Measurements from ENCODE around the gene SMAD7. TPM values are rescaled to one million over a fixed set of nuclear protein-coding genes. Genes with fewer than 3 reads are reported as not detected.
"Not testable (repeated sequence)": the region's sequence is repeated elsewhere in the genome, so short reads cannot be mapped to it uniquely, and the experiment has no call there.

Gene SMAD7
- polyA plus RNA-seq, 1 donor from 2014 or later, result 0.48 TPM

DNA sequence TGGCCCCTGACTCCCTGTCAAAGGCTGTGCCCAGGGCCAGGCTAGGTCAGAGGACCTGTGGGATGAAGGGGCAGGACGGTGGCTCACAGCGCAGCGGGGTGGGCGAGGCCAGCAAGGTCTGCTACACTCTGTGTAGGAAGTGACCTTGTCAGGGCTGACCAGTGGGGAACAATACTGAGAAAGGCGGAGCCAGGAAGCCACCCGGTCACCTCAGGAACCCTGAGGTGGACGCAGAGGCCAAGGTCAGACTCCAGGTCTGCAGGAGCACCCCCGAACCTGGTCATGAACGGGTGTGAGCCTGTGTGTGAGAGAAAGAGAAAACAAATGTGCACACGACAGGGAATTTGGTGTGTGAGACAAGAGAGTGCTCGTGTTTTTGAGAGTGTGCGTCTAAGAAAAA lies 72.3 kb downstream of the SMAD7 start:
- H3K4me1 Mint-ChIP-seq, result peaks cover 0 to 4% (median 0%) of the 10 kb centered on the region in 3 donors
- no peaks in the 10 kb centered on the region for H3K9me3 Mint-ChIP-seq
- peaks cover 3% of the 10 kb centered on the region for H3K27me3 Mint-ChIP-seq
- H3K36me3 Mint-ChIP-seq, result no peaks in the 10 kb centered on the region
- no peak overlapping the region for H3K4me3 Mint-ChIP-seq
- no peak overlapping the region for H3K27ac Mint-ChIP-seq

GRCh38 chr18:48877941-48878340 lies 72.8 kb downstream of the SMAD7 start:
- Mint-ChIP-seq H3K9me3 (no peaks in the 10 kb centered on the region), H3K4me1 (peaks cover 0 to 4% (median 0%) of the 10 kb centered on the region in 3 donors), H3K27ac (no peak overlapping the region), H3K36me3 (no peaks in the 10 kb centered on the region), H3K27me3 (peaks cover 3% of the 10 kb centered on the region), H3K4me3 (no peak overlapping the region)

GRCh38 chr18:48876590-48876989 lies 74.2 kb downstream of the SMAD7 start:
- H3K9me3 Mint-ChIP-seq, result no peaks in the 10 kb centered on the region
- peak overlapping the region in 1 of 3 donors; percentile 18 for H3K27ac Mint-ChIP-seq
- peaks cover 0 to 4% (median 0%) of the 10 kb centered on the region in 3 donors for H3K4me1 Mint-ChIP-seq
- H3K4me3 Mint-ChIP-seq, result no peak overlapping the region
- H3K27me3 Mint-ChIP-seq, result peaks cover 3% of the 10 kb centered on the region
- H3K36me3 Mint-ChIP-seq, result no peaks in the 10 kb centered on the region

DNA sequence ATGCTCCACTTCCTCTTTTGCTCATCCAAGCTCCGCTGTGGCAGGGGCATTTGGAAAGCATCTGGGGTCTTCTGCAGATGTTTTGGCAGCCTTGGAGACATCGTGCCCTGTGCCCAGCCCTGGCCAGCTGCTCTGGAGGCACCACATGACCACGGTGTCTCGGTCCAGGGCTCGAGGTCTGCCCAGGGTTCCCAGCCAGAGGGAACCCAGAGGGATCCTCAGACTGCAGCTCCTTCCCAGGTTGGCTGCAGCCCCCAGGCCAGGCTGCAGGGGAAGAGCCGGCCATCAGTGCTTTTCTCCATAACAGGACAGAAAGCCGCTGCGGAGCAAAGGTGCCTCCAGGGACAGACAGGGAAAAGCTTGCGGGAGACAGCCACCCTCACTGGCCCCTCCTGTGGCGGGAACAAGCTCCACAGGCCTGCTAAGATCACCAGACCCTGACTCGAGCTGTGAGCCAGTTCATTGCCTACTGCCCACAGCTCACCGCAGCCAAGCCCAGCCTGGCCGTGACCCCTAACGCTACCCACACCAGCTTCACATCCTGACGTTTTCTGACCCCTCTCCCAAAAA lies 74.7 kb downstream of the SMAD7 start:
- Mint-ChIP-seq H3K36me3 (no peaks in the 10 kb centered on the region), H3K9me3 (no peaks in the 10 kb centered on the region), H3K27ac (no peak overlapping the region), H3K4me3 (no peak overlapping the region), H3K27me3 (peaks cover 3% of the 10 kb centered on the region), H3K4me1 (peaks cover 0 to 4% (median 0%) of the 10 kb centered on the region in 3 donors)

DNA sequence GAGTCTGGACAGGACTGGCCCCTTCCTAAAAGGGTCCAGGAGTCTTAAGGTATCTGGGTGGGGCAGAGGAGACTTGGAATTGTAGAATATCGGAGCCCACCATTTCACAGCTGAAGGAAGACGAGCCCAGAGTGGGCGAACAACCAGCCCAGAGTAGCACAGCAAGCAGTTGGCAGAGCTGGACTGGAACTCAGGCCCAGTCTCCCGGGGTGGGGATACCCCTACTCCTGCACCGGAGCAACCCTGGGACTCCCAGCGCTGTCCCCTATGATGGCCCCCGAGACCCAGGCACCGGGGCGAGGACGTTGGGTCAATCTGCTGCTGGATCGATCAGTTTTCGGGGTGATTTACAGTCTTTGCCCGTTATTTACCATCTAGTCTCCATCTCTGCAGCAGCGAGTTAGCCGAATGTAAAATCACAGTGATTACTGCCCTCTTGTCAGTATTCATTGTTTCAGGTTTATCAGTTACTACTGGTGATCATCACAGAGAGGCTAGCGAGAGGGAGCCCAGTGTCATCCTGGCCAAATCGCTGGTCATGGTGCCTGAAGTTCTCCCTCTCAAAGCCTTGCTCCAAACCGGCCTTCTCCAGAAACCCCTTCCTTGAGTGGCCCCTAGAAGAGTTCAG lies 75.3 kb downstream of the SMAD7 start:
- H3K27ac Mint-ChIP-seq, result peak overlapping the region in 1 of 3 donors; percentile 41
- no peaks in the 10 kb centered on the region for H3K36me3 Mint-ChIP-seq
- H3K4me3 Mint-ChIP-seq, result no peak overlapping the region
- peaks cover 3% of the 10 kb centered on the region for H3K27me3 Mint-ChIP-seq
- H3K4me1 Mint-ChIP-seq, result peaks cover 0 to 4% (median 0%) of the 10 kb centered on the region in 3 donors
- H3K9me3 Mint-ChIP-seq, result no peaks in the 10 kb centered on the region

DNA sequence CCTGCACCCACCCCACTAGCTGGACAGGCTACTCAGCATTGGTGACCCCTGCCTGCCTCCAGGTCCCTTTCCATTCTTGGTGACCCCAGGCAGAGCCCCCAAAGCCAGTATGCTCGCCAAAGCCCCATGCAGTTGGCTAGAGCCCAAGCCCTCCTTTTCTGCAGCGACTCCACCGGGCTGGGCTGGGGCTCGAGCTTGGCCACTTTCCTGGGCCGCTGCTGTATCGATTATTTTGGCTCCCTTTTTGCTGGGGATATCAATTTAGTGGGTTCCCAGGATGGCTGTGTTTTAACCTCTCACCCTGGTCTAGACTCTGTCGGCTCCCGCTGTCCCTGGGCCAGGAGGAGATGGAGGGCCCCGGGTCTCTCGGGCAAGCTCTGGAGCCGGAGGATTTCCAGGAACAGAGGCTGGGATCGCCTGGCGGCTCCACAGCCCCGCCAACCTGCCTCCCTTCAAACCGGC lies 76.0 kb downstream of the SMAD7 start:
- H3K27me3 Mint-ChIP-seq, result peaks cover under 1% of the 10 kb centered on the region
- H3K4me1 Mint-ChIP-seq, result peaks cover 0 to 4% (median 0%) of the 10 kb centered on the region in 3 donors
- H3K9me3 Mint-ChIP-seq, result no peaks in the 10 kb centered on the region
- H3K4me3 Mint-ChIP-seq, result no peak overlapping the region
- H3K27ac Mint-ChIP-seq, result peak overlapping the region in 1 of 3 donors; percentile 41
- H3K36me3 Mint-ChIP-seq, result no peaks in the 10 kb centered on the region

GRCh38 chr18:48874233-48874632 lies 76.5 kb downstream of the SMAD7 start:
- H3K36me3 Mint-ChIP-seq, result no peaks in the 10 kb centered on the region
- no peak overlapping the region for H3K4me3 Mint-ChIP-seq
- no peaks in the 10 kb centered on the region for H3K9me3 Mint-ChIP-seq
- no peaks in the 10 kb centered on the region for H3K27me3 Mint-ChIP-seq
- no peak overlapping the region for H3K27ac Mint-ChIP-seq
- H3K4me1 Mint-ChIP-seq, result peaks cover under 1 to 4% (median 3%) of the 10 kb centered on the region in 3 donors

DNA sequence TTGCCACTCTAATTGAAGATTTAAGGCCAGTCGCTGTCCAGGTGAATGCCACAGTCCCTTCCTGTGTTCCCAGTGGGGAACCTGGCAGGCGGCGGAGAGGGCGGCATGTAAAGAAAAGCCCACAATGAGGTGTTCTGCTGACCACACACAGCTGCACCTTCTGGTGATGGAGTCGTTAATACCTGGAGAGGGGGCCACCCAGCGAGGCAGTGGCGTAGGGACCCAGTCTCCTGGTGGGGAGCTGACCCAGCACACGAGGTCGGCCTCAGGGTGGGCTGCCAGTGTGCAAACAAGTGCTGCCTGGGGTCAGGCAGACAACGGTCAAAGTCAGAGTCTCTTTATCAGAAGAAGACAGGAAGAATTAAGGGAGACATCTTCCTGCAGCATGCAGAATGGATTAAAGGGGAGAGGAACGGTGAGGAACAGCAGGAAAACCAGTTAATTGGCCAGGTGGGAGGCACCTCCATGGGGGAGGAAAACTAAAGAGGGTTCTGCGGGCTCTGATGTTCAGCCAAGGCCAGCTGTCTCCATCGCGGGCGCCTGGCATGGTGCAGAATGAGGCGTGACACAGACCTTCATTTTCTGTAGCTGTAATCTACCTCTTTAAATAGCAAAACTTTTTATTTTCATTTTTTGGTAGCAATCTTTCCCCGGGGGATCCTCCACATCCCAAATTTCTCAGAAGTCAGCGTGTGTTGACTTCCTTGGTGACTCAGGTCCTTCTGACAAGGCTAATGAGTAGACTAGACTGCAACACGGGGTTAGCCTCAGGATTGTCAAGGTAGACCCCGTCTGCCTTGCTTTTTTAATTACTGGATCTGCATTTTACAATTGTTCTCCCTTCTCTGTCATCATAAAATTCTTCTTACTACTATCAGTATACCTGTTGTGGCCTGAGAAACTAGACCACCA lies 78.3 kb downstream of the SMAD7 start:
- H3K9me3 Mint-ChIP-seq, result no peaks in the 10 kb centered on the region
- peaks cover 12 to 13% (median 13%) of the 10 kb centered on the region in 3 donors for H3K4me1 Mint-ChIP-seq
- no peaks in the 10 kb centered on the region for H3K27me3 Mint-ChIP-seq
- H3K27ac Mint-ChIP-seq, result peak overlapping the region in 1 of 3 donors; percentile 40
- H3K4me3 Mint-ChIP-seq, result no peak overlapping the region
- no peaks in the 10 kb centered on the region for H3K36me3 Mint-ChIP-seq

DNA sequence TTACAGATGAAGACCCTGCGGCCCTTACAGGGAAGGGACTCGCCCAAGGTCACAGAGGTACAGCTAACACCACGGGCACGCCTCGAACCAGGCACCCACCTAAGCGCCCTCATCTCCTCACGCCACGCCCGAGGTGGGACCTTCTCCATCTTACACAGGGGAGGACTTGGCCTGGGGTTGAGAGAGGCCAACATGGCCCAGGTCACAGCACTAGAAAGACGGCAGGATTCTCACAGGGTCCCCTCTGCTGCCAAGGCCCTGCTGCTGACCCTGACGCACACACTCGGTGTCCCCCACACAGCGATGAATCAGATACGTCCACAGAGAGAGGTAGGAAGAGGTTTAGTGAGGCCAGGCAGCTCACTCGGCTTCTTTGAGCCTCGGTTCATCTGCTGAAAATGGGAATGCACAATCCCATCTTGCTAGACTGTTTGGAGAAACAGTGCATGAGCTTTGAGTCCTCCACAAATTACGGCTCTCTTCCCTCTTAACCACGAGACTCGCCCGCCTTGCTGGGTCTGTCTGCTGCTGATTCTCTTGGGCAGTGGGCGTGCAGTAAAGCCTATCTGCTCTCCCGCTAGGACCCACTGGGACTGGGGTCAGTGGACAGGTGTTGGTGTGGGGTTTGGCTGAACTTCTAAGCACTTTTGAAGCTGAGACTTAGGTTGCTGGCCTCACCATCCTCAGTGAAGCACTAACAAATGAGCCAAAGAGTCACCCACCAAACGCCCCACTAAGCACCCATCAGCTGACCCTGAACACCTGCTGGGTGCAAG lies 79.2 kb downstream of the SMAD7 start:
- peaks cover 12 to 13% (median 13%) of the 10 kb centered on the region in 3 donors for H3K4me1 Mint-ChIP-seq
- no peak overlapping the region for H3K4me3 Mint-ChIP-seq
- H3K27me3 Mint-ChIP-seq, result no peaks in the 10 kb centered on the region
- H3K36me3 Mint-ChIP-seq, result no peaks in the 10 kb centered on the region
- H3K9me3 Mint-ChIP-seq, result no peaks in the 10 kb centered on the region
- H3K27ac Mint-ChIP-seq, result peak overlapping the region in 1 of 3 donors; percentile 95

DNA sequence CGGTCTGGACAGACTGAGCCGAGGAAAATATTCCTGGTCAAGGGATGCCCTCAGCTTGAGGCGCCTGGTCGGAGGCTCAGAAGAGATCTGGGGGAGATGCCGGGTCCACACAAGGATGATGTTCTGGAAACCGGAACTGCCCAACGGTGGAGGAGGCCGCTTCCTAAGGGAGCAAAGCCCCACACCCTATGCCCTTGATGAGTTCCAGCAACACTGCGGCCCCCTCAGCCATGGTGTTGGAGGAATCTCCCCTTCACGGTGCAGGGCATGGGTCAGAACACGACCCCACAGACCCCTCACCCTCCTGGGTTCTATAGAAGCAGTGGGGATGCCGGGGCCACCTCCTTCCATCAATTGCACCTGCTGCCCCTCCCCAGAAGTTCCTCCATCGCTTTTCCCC lies 79.8 kb downstream of the SMAD7 start:
- Mint-ChIP-seq H3K4me1 (peaks cover 12 to 13% (median 13%) of the 10 kb centered on the region in 3 donors), H3K27ac (peak overlapping the region in 2 of 3 donors; percentile 76 to 95)
- H3K36me3 Mint-ChIP-seq, H3K27me3 Mint-ChIP-seq, H3K9me3 Mint-ChIP-seq, H3K4me3 Mint-ChIP-seq: not testable (repeated sequence)
